ENCODE measurements around the gene SRRT. TPM values are rescaled to one million over a fixed set of nuclear protein-coding genes. Genes with fewer than 3 reads are reported as not detected.

The SRRT gene
- total and polyA plus RNA-seq, 2 donors (not counting 1 experiment from before 2014, with no cell fraction given), result 32.0 to 33.7 TPM

- H2AFZ ChIP-seq (ENCODE audit: low read length), result no peak overlapping the region
- H3K4me2 ChIP-seq (ENCODE audit: extremely low read depth, insufficient read depth, low read length), result peak overlapping the region; percentile 60
- peaks cover 27% of the 10 kb centered on the region for H3K79me2 ChIP-seq (ENCODE audit: control insufficient read depth, insufficient read depth, low read length)
- H3K27me3 ChIP-seq (ENCODE audit: control insufficient read depth, insufficient read depth, low read length), result no peaks in the 10 kb centered on the region
- peak overlapping the region; percentile 87 to 88 (median 88) for H3K4me3 ChIP-seq (replicated peaks in 1 of 4; ENCODE audit: control extremely low read depth in 1 of 4, insufficient read depth in 1 of 4, low read depth in 3 of 4, low read length in 4 of 4)
- peaks cover 3% of the 10 kb centered on the region for H3K4me1 ChIP-seq (ENCODE audit: control insufficient read depth, extremely low read depth, insufficient read depth, low read length)
- peaks cover 17% of the 10 kb centered on the region for H3K36me3 ChIP-seq (ENCODE audit: control insufficient read depth, insufficient read depth, low read length)
- TF ChIP-seq, protein P1, sequence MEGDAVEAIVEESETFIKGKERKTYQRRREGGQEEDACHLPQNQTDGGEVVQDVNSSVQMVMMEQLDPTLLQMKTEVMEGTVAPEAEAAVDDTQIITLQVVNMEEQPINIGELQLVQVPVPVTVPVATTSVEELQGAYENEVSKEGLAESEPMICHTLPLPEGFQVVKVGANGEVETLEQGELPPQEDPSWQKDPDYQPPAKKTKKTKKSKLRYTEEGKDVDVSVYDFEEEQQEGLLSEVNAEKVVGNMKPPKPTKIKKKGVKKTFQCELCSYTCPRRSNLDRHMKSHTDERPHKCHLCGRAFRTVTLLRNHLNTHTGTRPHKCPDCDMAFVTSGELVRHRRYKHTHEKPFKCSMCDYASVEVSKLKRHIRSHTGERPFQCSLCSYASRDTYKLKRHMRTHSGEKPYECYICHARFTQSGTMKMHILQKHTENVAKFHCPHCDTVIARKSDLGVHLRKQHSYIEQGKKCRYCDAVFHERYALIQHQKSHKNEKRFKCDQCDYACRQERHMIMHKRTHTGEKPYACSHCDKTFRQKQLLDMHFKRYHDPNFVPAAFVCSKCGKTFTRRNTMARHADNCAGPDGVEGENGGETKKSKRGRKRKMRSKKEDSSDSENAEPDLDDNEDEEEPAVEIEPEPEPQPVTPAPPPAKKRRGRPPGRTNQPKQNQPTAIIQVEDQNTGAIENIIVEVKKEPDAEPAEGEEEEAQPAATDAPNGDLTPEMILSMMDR (conservative IDR thresholded peaks at IDR 0.05 in 1 of 2, IDR thresholded peaks at IDR 0.05 in 1 of 2; ENCODE audit: low read depth in 1 of 2, low read length in 2 of 2), result peak; percentile 43 to 51
- TF ChIP-seq EZH2 (IDR thresholded peaks at IDR 0.05; ENCODE audit: low read length, missing control alignments), result no peak
- no peaks in the 10 kb centered on the region for H4K20me1 ChIP-seq (ENCODE audit: control insufficient read depth, extremely low read depth, insufficient read depth, low read length)
- H3K27ac ChIP-seq (ENCODE audit: insufficient read depth, low read length), result peak overlapping the region; percentile 8
- H3K9me3 ChIP-seq (ENCODE audit: control insufficient read depth, insufficient read depth, low read depth, low read length), result no peaks in the 10 kb centered on the region
- DNase-seq (ENCODE audit: low read depth in 2 of 2), result peak; percentile 43 to 71
- peak overlapping the region; percentile 58 for H3K9ac ChIP-seq (ENCODE audit: insufficient read depth, low read length)
Observed at GRCh38 chr7:100825751-100826513, 49.0 kb upstream of the SRRT start.

- Histone ChIP-seq H3K27me3 (ENCODE audit: control insufficient read depth, insufficient read depth, low read length) (no peaks in the 10 kb centered on the region), H3K79me2 (ENCODE audit: control insufficient read depth, insufficient read depth, low read length) (peaks cover 27% of the 10 kb centered on the region), H3K4me1 (ENCODE audit: control insufficient read depth, extremely low read depth, insufficient read depth, low read length) (peaks cover 3% of the 10 kb centered on the region), H3K27ac (ENCODE audit: insufficient read depth, low read length) (no peak overlapping the region), H3K4me3 (replicated peaks in 1 of 4; ENCODE audit: control extremely low read depth in 1 of 4, insufficient read depth in 1 of 4, low read depth in 3 of 4, low read length in 4 of 4) (peak overlapping the region; percentile 87 to 88 (median 88)), H3K4me2 (ENCODE audit: extremely low read depth, insufficient read depth, low read length) (peak overlapping the region; percentile 60), H2AFZ (ENCODE audit: low read length) (peak overlapping the region; percentile 23), H4K20me1 (ENCODE audit: control insufficient read depth, extremely low read depth, insufficient read depth, low read length) (no peaks in the 10 kb centered on the region), H3K9ac (ENCODE audit: insufficient read depth, low read length) (peak overlapping the region; percentile 58), H3K9me3 (ENCODE audit: control insufficient read depth, insufficient read depth, low read depth, low read length) (no peaks in the 10 kb centered on the region), H3K36me3 (ENCODE audit: control insufficient read depth, insufficient read depth, low read length) (peaks cover 17% of the 10 kb centered on the region)
- TF ChIP-seq, protein P1 (conservative IDR thresholded peaks at IDR 0.05 in 1 of 2, IDR thresholded peaks at IDR 0.05 in 1 of 2; ENCODE audit: low read depth in 1 of 2, low read length in 2 of 2), result no peak
- no peak for TF ChIP-seq EZH2 (IDR thresholded peaks at IDR 0.05; ENCODE audit: low read length, missing control alignments)
- DNase-seq (ENCODE audit: low read depth in 2 of 2), result peak in 1 of 2 donors; percentile 9
Observed at GRCh38 chr7:100826514-100827329, 48.2 kb upstream of the SRRT start.

Measured in fibroblast of lung (primary cell).